K562 (cell line): ENCODE results near the gene SLC22A6. TPM values are rescaled to one million over a fixed set of nuclear protein-coding genes. Genes with fewer than 3 reads are reported as not detected.

ENCODE experiments used
- AFF1 ChIP-seq, 2 experiments: fragments of 450-650 bp; IDR thresholded peaks; 2 replicates each; pipeline ENCODE4 v1.6.1; 2018; ENCODE audit warnings: mild to moderate bottlenecking in 2 of 2, low read depth in 1 of 2; ENCODE audit not compliant: partially characterized antibody in 2 of 2
- BACH1 ChIP-seq: fragments of 200-800 bp; sonication (Bioruptor generic); IDR thresholded peaks from 2 replicates; pipeline ENCODE4 v1.6.1; 2016; ENCODE audit warnings: missing genetic modification characterization, missing compliant biosample characterization
- CBX1 ChIP-seq: sonication (generic); IDR thresholded peaks from 2 replicates; pipeline ENCODE4 v1.6.1; 2016; ENCODE audit warnings: antibody characterized with exemption, low read depth, mild to moderate bottlenecking
- CHCHD3 ChIP-seq: fragments of 250-450 bp; sonication (Bioruptor Pico); IDR thresholded peaks from 2 replicates; pipeline ENCODE4 v2.1.2; 2022; ENCODE audit warnings: mild to moderate bottlenecking
- CREB3 ChIP-seq: fragments of 450-650 bp; conservative IDR thresholded peaks from 2 replicates; pipeline ENCODE4 v1.6.1; 2016; ENCODE audit warnings: missing genetic modification characterization, low read depth, mild to moderate bottlenecking, missing compliant biosample characterization, moderate library complexity
- E2F5 ChIP-seq: sonication (generic); formaldehyde crosslinking; IDR thresholded peaks from 2 replicates; pipeline ENCODE4 v1.8.0; 2022; ENCODE audit warnings: mild to moderate bottlenecking, missing genetic modification reagents
- ELK1 ChIP-seq: sonication (generic); formaldehyde crosslinking; IDR thresholded peaks from 2 replicates; pipeline ENCODE4 v1.8.1; 2022; ENCODE audit warnings: missing genetic modification reagents
- GTF2F1 ChIP-seq: IDR thresholded peaks from 2 replicates; pipeline ENCODE4 v1.6.1; 2011; ENCODE audit warnings: low read depth, low read length, improper control_type of control experiment
- MYC ChIP-seq, 2 experiments: fragments of 250-450 bp in 1 of 2; sonication (Bioruptor Pico) in 1 of 2; IDR thresholded peaks; 2 replicates each; pipeline versions ENCODE4 v1.5.1 to v1.6.1; 2012 to 2021; ENCODE audit warnings: low read depth in 2 of 2, borderline replicate concordance in 1 of 2, improper control_type of control experiment in 1 of 2, low read length in 1 of 2, mild to moderate bottlenecking in 1 of 2, moderate library complexity in 1 of 2
- SMAD3 ChIP-seq: fragments of 450-650 bp; formaldehyde crosslinking; conservative IDR thresholded peaks from 2 replicates; pipeline ENCODE4 v1.4.0; 2020; ENCODE audit warnings: mild to moderate bottlenecking
- SMARCE1 ChIP-seq: fragments of 450-650 bp; IDR thresholded peaks from 2 replicates; pipeline ENCODE4 v1.7.1; 2016; ENCODE audit warnings: mild to moderate bottlenecking
- ZBTB11 ChIP-seq, 3 experiments: fragments of 200-800 bp in 1 of 3; fragments of 250-450 bp in 1 of 3; fragments of 450-650 bp in 1 of 3; sonication (Bioruptor Pico) in 1 of 3; sonication (Bioruptor generic) in 1 of 3; formaldehyde crosslinking in 1 of 3; IDR thresholded peaks; 2 replicates each; pipeline versions ENCODE4 v1.6.1 to v1.8.0; 2016 to 2022; ENCODE audit warnings: mild to moderate bottlenecking in 2 of 3, missing genetic modification characterization in 2 of 3, missing compliant biosample characterization in 1 of 3, moderate library complexity in 1 of 3
- ZNF184 ChIP-seq: sonication (generic); formaldehyde crosslinking; IDR thresholded peaks from 2 replicates; pipeline ENCODE4 v1.5.0; 2020; ENCODE audit warnings: missing genetic modification reagents
- ZNF217 ChIP-seq: sonication (generic); formaldehyde crosslinking; IDR thresholded peaks from 2 replicates; pipeline ENCODE4 v1.8.0; 2022; ENCODE audit warnings: mild to moderate bottlenecking, missing genetic modification reagents
- ZNF444 ChIP-seq: fragments of 250-450 bp; sonication (Bioruptor Pico); IDR thresholded peaks from 2 replicates; pipeline ENCODE4 v1.4.0; 2020; ENCODE audit warnings: mild to moderate bottlenecking, moderate library complexity
- polyA plus RNA-seq, 8 experiments: library from polyadenylated mRNA; depleted of rRNA in 4 of 8; stranded (reverse) in 5 of 8; unstranded in 3 of 8; fragments of >200 nt; fragmentation: Nextera tagmentation in 2 of 8; fragmentation: Illumina TruSeq in 1 of 8; extraction: Ambion mirVana in 2 of 8; extraction: Trizol in 1 of 8; gene quantifications; 2 replicates each; pipeline versions ENCODE4 v1.2.1 to v1.2.3, GENCODE V29; 2011 to 2014; ENCODE audit warnings: inconsistent platforms in 1 of 8, missing spikeins in 1 of 8
- total RNA-seq, 7 experiments: library from RNA; depleted of rRNA in 6 of 7; stranded (reverse); fragments of >200 nt in 6 of 7; fragmentation: Illumina TruSeq in 2 of 7; extraction: Trizol in 2 of 7; gene quantifications; 2 replicates each; pipeline versions ENCODE4 v1.2.1 to v1.2.3, GENCODE V29; 2011 to 2021; ENCODE audit warnings: low replicate concordance in 1 of 7

The SLC22A6 gene
- total and polyA plus RNA-seq, 9 of the 15 experiments (the other 6 are each of a cell fraction or from before 2014, with no cell fraction given) = not detected

GRCh38 chr11:62980133-62980760, 4.5 kb downstream of the SLC22A6 start (continued):
- no peak for TF ChIP-seq ELK1
- no peak for TF ChIP-seq GTF2F1
- no peak for TF ChIP-seq SMAD3 (CRISPR knock-in tag)
- TF ChIP-seq BACH1 (tag) = no peak
- TF ChIP-seq CREB3 (tag) = peak; percentile 72; the same call in 1 of the 2 replicates
- no peak for TF ChIP-seq CHCHD3 (CRISPR knock-in tag)
- no peak for TF ChIP-seq SMARCE1
- TF ChIP-seq ZNF217 = no peak
- TF ChIP-seq E2F5 = no peak
- TF ChIP-seq AFF1 (IDR thresholded peaks at IDR 0.05; ENCODE audit: low read depth in 1 of 2, partially characterized antibody in 2 of 2) = peak in 1 of 2 experiments; percentile 56
- TF ChIP-seq MYC (IDR thresholded peaks at IDR 0.05; ENCODE audit: low read depth, low read length) = no peak
- no peak for TF ChIP-seq MYC (CRISPR knock-in tag; IDR thresholded peaks at IDR 0.05; ENCODE audit: borderline replicate concordance, low read depth)
- no peak for TF ChIP-seq CBX1
- TF ChIP-seq ZNF184 (CRISPR knock-in tag) = no peak
- no peak for TF ChIP-seq ZNF444
- TF ChIP-seq ZBTB11 (CRISPR knock-in tag; IDR thresholded peaks at IDR 0.05) = 0 out of 6 replicates have a peak, but pooled peaks of 1 of the 3 experiments have one; percentile 29
